Nephron progenitor cell (in vitro differentiated cells): Measurements from ENCODE around the gene PEX14.
A peak's percentile ranks its signal among the peaks of the same experiment; 100 is the strongest.

Source experiments
- DNase-seq: peaks from one replicate; pipeline ENCODE4 v3.0.0; 2021
- H3K27ac Mint-ChIP-seq: 2 replicates; pipeline ENCODE4 v1.8.0; 2021; ENCODE audit warnings: mild to moderate bottlenecking, moderate library complexity, mixed read lengths
- H3K27me3 Mint-ChIP-seq: 2 replicates; pipeline ENCODE4 v1.8.0; 2021; ENCODE audit warnings: mild to moderate bottlenecking, low read depth, mixed read lengths; ENCODE audit not compliant: poor library complexity
- H3K36me3 Mint-ChIP-seq: 2 replicates; pipeline ENCODE4 v1.8.0; 2021; ENCODE audit warnings: low read depth, mixed read lengths
- H3K4me1 Mint-ChIP-seq: 2 replicates; pipeline ENCODE4 v1.8.0; 2021; ENCODE audit warnings: mixed read lengths
- H3K4me3 Mint-ChIP-seq: 2 replicates; pipeline ENCODE4 v1.8.0; 2021; ENCODE audit warnings: mild to moderate bottlenecking, moderate library complexity, mixed read lengths
- H3K9me3 Mint-ChIP-seq: 2 replicates; pipeline ENCODE4 v1.8.0; 2021; ENCODE audit warnings: mild to moderate bottlenecking, moderate library complexity, mixed read lengths
- CTCF ChIP-seq: fragments of 200-600 bp; sonication (generic); IDR thresholded peaks from 2 replicates; pipeline ENCODE4 v1.5.0; 2021; ENCODE audit warnings: antibody characterized with exemption

Gene PEX14

GRCh38 chr1:10679496-10680220 lies 204.9 kb downstream of the PEX14 start:
- Mint-ChIP-seq H3K4me3 (peak overlapping the region; percentile 42), H3K4me1 (peaks cover 89% of the 10 kb centered on the region), H3K27me3 (peaks cover 23% of the 10 kb centered on the region), H3K36me3 (no peaks in the 10 kb centered on the region), H3K9me3 (no peaks in the 10 kb centered on the region), H3K27ac (no peak overlapping the region)
- TF ChIP-seq CTCF, result no peak
- DNase-seq, result peak; percentile 73
